ENCODE data around the gene DHX35. TPM values are rescaled to one million over a fixed set of nuclear protein-coding genes. Genes with fewer than 3 reads are reported as not detected.

DHX35 gene
- polyA plus RNA-seq, 3 donors = 15.5 to 19.9 (median 18.6) TPM

GRCh38 chr20:39057143-39057542, 95.0 kb downstream of the DHX35 start:
- DNase-seq = no peak

GRCh38 chr20:39057911-39058310, 95.8 kb downstream of the DHX35 start:
- DNase-seq = no peak

GRCh38 chr20:39059036-39059435, 96.9 kb downstream of the DHX35 start:
- no peak for DNase-seq

GRCh38 chr20:39066471-39067242, 104.5 kb downstream of the DHX35 start:
- DNase-seq = no peak

GRCh38 chr20:39067526-39068216, 105.5 kb downstream of the DHX35 start:
- no peak for DNase-seq

GRCh38 chr20:39069976-39070375, 107.8 kb downstream of the DHX35 start:
- no peak for DNase-seq

- DNase-seq = no peak
These were observed 108.5 kb downstream of the DHX35 start for GRCh38 chr20:39070484-39071231.

GRCh38 chr20:39072132-39072531, 110.0 kb downstream of the DHX35 start:
- no peak for DNase-seq

- no peak for DNase-seq
These were observed 110.5 kb downstream of the DHX35 start for GRCh38 chr20:39072653-39073052.

- DNase-seq = no peak
These were observed 113.6 kb downstream of the DHX35 start for GRCh38 chr20:39075731-39076130.

- DNase-seq = no peak
These were observed 114.8 kb downstream of the DHX35 start for GRCh38 chr20:39076958-39077357.

- DNase-seq = no peak
These were observed 118.2 kb downstream of the DHX35 start for GRCh38 chr20:39080326-39080725.

- DNase-seq = peak; percentile 65
These were observed 119.1 kb downstream of the DHX35 start for GRCh38 chr20:39081255-39081654.

- no peak for DNase-seq
These were observed 120.7 kb downstream of the DHX35 start for GRCh38 chr20:39082622-39083398.

- no peak for DNase-seq
These were observed 121.6 kb downstream of the DHX35 start for GRCh38 chr20:39083761-39084160.

GRCh38 chr20:39089029-39089428, 126.9 kb downstream of the DHX35 start:
- no peak for DNase-seq

Other genes starting within 250 kb of the DHX35 start
- gene SLC32A1, start 237.9 kb upstream of the DHX35 start, polyA plus RNA-seq (ENCODE audit: insufficient read length in 3 of 3) = 1 to 10 TPM; 2.1 to 2.8 (median 2.3) TPM
- 10 to 100 TPM in 1 of 3 donors, 1 to 10 TPM in 2; 9.8 to 11.3 (median 9.9) TPM for gene ACTR5, start 213.9 kb upstream of the DHX35 start, polyA plus RNA-seq (ENCODE audit: insufficient read length in 3 of 3)
- gene PPP1R16B, start 156.6 kb upstream of the DHX35 start, polyA plus RNA-seq (ENCODE audit: insufficient read length in 3 of 3) = 1 to 10 TPM; 7.2 to 8.3 (median 7.3) TPM
- 10 to 100 TPM; 12.9 to 17.1 (median 14.5) TPM for gene FAM83D, start 35.9 kb upstream of the DHX35 start, polyA plus RNA-seq (ENCODE audit: insufficient read length in 3 of 3)

All from renal pelvis (tissue), 4 donors.